Measurements from ENCODE around the gene B9D1. TPM values are rescaled to one million over a fixed set of nuclear protein-coding genes. Genes with fewer than 3 reads are reported as not detected.

B9D1 gene
- total and polyA plus RNA-seq, 2 of the 13 experiments (the other 11 are each of a cell fraction or from before 2014, with no cell fraction given), result 27.7 to 31.1 TPM

DNA sequence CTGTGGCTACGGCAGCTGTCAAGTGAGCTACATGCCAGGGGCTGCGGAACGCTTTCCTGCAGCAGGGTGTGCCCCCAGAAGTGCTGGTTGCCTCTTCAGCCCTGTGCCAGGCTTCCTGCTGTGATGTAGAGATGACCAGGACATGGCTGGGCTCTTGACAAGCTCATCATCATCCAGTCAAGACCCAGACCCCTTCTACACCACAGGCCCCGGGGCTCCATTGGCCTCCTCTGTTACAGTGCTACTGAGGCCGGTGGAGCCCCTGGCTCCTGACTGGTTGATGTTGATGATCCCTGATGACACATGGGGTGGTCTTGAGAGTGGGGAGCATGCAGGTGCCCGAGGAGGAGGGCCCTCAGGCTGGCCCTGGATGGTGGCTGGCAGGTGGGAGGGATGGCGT lies 50.1 kb downstream of the B9D1 start:
- no peaks in the 10 kb centered on the region for H3K79me2 ChIP-seq (ENCODE audit: insufficient read depth, low read length)
- no peak overlapping the region for H3K4me2 ChIP-seq (ENCODE audit: low read depth, low read length)
- peaks cover 16 to 40% of the 10 kb centered on the region in 2 experiments for H3K36me3 ChIP-seq (replicated peaks in 1 of 2; ENCODE audit: control insufficient read depth in 1 of 2, insufficient read depth in 2 of 2, low read length in 2 of 2)
- in situ Hi-C loops (cut with HindIII; ENCODE audit: extremely low pct_ligation_motif_present, low pct_unique_long_range_greater_than_20kb) (no loop called here), intact Hi-C loops (cut with micrococcal nuclease; ENCODE audit: unreplicated experiment) (no loop called here)
- no peak for DNase-seq (ENCODE audit: low spot score)
- H3K4me1 ChIP-seq (ENCODE audit: insufficient read depth, low read length), result peaks cover 11% of the 10 kb centered on the region
- ChIA-PET POLR2A (no interaction called here), CTCF (ENCODE audit: low intra/inter-chr PET ratio, low total read pairs) (no interaction called here)
- no peak for ATAC-seq
- WGBS (ENCODE audit: low lambda C conversion rate), result 94% methylated on average over 2 of the region's 7 CpGs
- BruUV-seq (replicated peaks), result no TSS peak
- H3K27me3 ChIP-seq (ENCODE audit: control insufficient read depth in 1 of 2, insufficient read depth in 2 of 2, low read length in 2 of 2), result no peaks in the 10 kb centered on the region
- no peak overlapping the region for H3K4me3 ChIP-seq (replicated peaks in 1 of 3; ENCODE audit: insufficient read depth in 1 of 3, low read depth in 2 of 3, low read length in 3 of 3)
- no peaks in the 10 kb centered on the region for H4K20me1 ChIP-seq (ENCODE audit: insufficient read depth, low read length)
- no peak overlapping the region for H3K9ac ChIP-seq (ENCODE audit: insufficient read depth, low read depth, low read length)
- no peak for FAIRE-seq
- H3K9me3 ChIP-seq (ENCODE audit: low read length), result no peaks in the 10 kb centered on the region
- no peak overlapping the region for H2AFZ ChIP-seq (ENCODE audit: low read length)
- TF ChIP-seq KDM4B (CRISPR knock-in tag; IDR thresholded peaks at IDR 0.05), result no peak
- TF ChIP-seq ARHGAP35 (CRISPR knock-in tag; IDR thresholded peaks at IDR 0.05; ENCODE audit: borderline replicate concordance), result no peak
- TF ChIP-seq, protein P1, sequence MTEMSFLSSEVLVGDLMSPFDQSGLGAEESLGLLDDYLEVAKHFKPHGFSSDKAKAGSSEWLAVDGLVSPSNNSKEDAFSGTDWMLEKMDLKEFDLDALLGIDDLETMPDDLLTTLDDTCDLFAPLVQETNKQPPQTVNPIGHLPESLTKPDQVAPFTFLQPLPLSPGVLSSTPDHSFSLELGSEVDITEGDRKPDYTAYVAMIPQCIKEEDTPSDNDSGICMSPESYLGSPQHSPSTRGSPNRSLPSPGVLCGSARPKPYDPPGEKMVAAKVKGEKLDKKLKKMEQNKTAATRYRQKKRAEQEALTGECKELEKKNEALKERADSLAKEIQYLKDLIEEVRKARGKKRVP (CRISPR knock-in tag; IDR thresholded peaks at IDR 0.05), result no peak
- no peak for TF ChIP-seq MYC (CRISPR knock-in tag; IDR thresholded peaks at IDR 0.05; ENCODE audit: borderline replicate concordance)
- TF ChIP-seq ZNF552 (CRISPR knock-in tag; IDR thresholded peaks at IDR 0.05; ENCODE audit: borderline replicate concordance), result no peak
- TF ChIP-seq AHR (CRISPR knock-in tag; IDR thresholded peaks at IDR 0.05), result no peak
- TF ChIP-seq ZNF317 (CRISPR knock-in tag; IDR thresholded peaks at IDR 0.05), result no peak
- no peak for TF ChIP-seq ZSCAN12 (CRISPR knock-in tag; IDR thresholded peaks at IDR 0.05)
- no peak overlapping the region for H3K27ac ChIP-seq (ENCODE audit: extremely low read length, insufficient read depth, low read length)
